HEK293 (cell line): ENCODE data around the gene SOX6.

ENCODE experiments used
- CTCF ChIA-PET: fragments of 350-600 bp; formaldehyde crosslinking; extraction: SDS; loops from one replicate; lab custom pipeline; 2021; ENCODE audit warnings: antibody characterized with exemption; lab: Yijun Ruan, JAX
- POLR2A ChIA-PET: fragments of 300-600 bp; formaldehyde crosslinking; extraction: SDS; loops from one replicate; lab custom pipeline; 2020; ENCODE audit warnings: antibody characterized with exemption, inconsistent platforms; lab: Yijun Ruan, JAX
- H3K27ac ChIP-seq: fragments of 200-500 bp; sonication (Bioruptor generic); 2 replicates; pipeline ENCODE4 v1.5.1; 2014; ENCODE audit warnings: low read depth, low read length, control low read depth, inconsistent platforms; ENCODE audit errors: extremely low read depth
- H3K36me3 ChIP-seq, 2 experiments: fragments of 200-500 bp in 1 of 2; sonication (Bioruptor generic) in 1 of 2; 1 replicate in 1 of 2; 2 replicates in 1 of 2; pipeline ENCODE4 v1.5.1; 2014 to 2017; ENCODE audit warnings: inconsistent platforms in 2 of 2, low read length in 2 of 2; ENCODE audit not compliant: control insufficient read depth in 2 of 2, insufficient read depth in 1 of 2
- H3K4me1 ChIP-seq: fragments of 200-500 bp; sonication (Bioruptor generic); 2 replicates; pipeline ENCODE4 v1.5.1; 2014; ENCODE audit warnings: mild to moderate bottlenecking, low read length, inconsistent platforms; ENCODE audit not compliant: control insufficient read depth, insufficient read depth
- H3K4me3 ChIP-seq: 2 replicates; pipeline ENCODE4 v1.5.1; 2011; ENCODE audit warnings: low read depth, mild to moderate bottlenecking, control low read depth, low read length, moderate library complexity
- H3K9me3 ChIP-seq: fragments of 200-500 bp; sonication (Bioruptor generic); 2 replicates; pipeline ENCODE4 v1.5.1; 2014; ENCODE audit warnings: low read depth, low read length, inconsistent platforms; ENCODE audit not compliant: control insufficient read depth, insufficient read depth
- GLI4 ChIP-seq: fragments of 450-650 bp; formaldehyde crosslinking; IDR thresholded peaks from 2 replicates; pipeline ENCODE4 v1.5.1; 2016; ENCODE audit warnings: missing biosample characterization, missing genetic modification characterization
- KLF9 ChIP-seq: fragments of 450-650 bp; formaldehyde crosslinking; IDR thresholded peaks from 2 replicates; pipeline ENCODE4 v1.5.1; 2016; ENCODE audit warnings: missing biosample characterization, missing genetic modification characterization, low read depth
- SCRT1 ChIP-seq: fragments of 450-650 bp; formaldehyde crosslinking; IDR thresholded peaks from 2 replicates; pipeline ENCODE4 v1.5.1; 2016; ENCODE audit warnings: missing biosample characterization, missing genetic modification characterization, borderline replicate concordance
- SP2 ChIP-seq: fragments of 450-650 bp; formaldehyde crosslinking; IDR thresholded peaks from 2 replicates; pipeline ENCODE4 v1.5.1; 2016; ENCODE audit warnings: missing biosample characterization, missing genetic modification characterization
- SP3 ChIP-seq: fragments of 450-650 bp; formaldehyde crosslinking; IDR thresholded peaks from 2 replicates; pipeline ENCODE4 v1.5.1; 2016; ENCODE audit warnings: missing biosample characterization, missing genetic modification characterization
- TRIM28 ChIP-seq: IDR thresholded peaks from 2 replicates; pipeline ENCODE4 v1.6.1; 2011; ENCODE audit warnings: low read length, control low read depth, borderline replicate concordance
- WT1 ChIP-seq: fragments of 450-650 bp; formaldehyde crosslinking; IDR thresholded peaks from 2 replicates; pipeline ENCODE4 v1.5.1; 2016; ENCODE audit warnings: missing biosample characterization, missing genetic modification characterization
- ZBTB10 ChIP-seq: fragments of 450-650 bp; formaldehyde crosslinking; IDR thresholded peaks from 2 replicates; pipeline ENCODE4 v1.5.1; 2016; ENCODE audit warnings: missing biosample characterization, missing genetic modification characterization
- ZNF10 ChIP-seq: fragments of 450-650 bp; formaldehyde crosslinking; IDR thresholded peaks from 2 replicates; pipeline ENCODE4 v1.5.1; 2017; ENCODE audit warnings: missing biosample characterization, missing genetic modification characterization
- ZNF140 ChIP-seq: fragments of 450-650 bp; formaldehyde crosslinking; IDR thresholded peaks from 2 replicates; pipeline ENCODE4 v1.5.1; 2016; ENCODE audit warnings: missing biosample characterization, missing genetic modification characterization
- ZNF155 ChIP-seq: fragments of 450-650 bp; formaldehyde crosslinking; IDR thresholded peaks from 2 replicates; pipeline ENCODE4 v1.5.1; 2016; ENCODE audit warnings: missing biosample characterization, missing genetic modification characterization
- ZNF157 ChIP-seq: fragments of 450-650 bp; formaldehyde crosslinking; IDR thresholded peaks from 2 replicates; pipeline ENCODE4 v1.5.1; 2016; ENCODE audit warnings: missing biosample characterization, missing genetic modification characterization
- ZNF362 ChIP-seq: fragments of 450-650 bp; formaldehyde crosslinking; IDR thresholded peaks from 2 replicates; pipeline ENCODE4 v1.5.1; 2016; ENCODE audit warnings: missing biosample characterization, missing genetic modification characterization
- ZNF416 ChIP-seq: fragments of 450-650 bp; formaldehyde crosslinking; IDR thresholded peaks from 2 replicates; pipeline ENCODE4 v1.5.1; 2016; ENCODE audit warnings: missing biosample characterization, missing genetic modification characterization
- ZNF510 ChIP-seq: fragments of 450-650 bp; formaldehyde crosslinking; IDR thresholded peaks from 2 replicates; pipeline ENCODE4 v1.5.1; 2018; ENCODE audit warnings: mild to moderate bottlenecking, missing genetic modification characterization, missing biosample characterization; ENCODE audit not compliant: insufficient replicate concordance
- ZNF571 ChIP-seq: fragments of 450-650 bp; formaldehyde crosslinking; IDR thresholded peaks from 2 replicates; pipeline ENCODE4 v1.5.0; 2017; ENCODE audit warnings: missing biosample characterization, missing genetic modification characterization
- ZNF624 ChIP-seq: fragments of 450-650 bp; formaldehyde crosslinking; IDR thresholded peaks from 2 replicates; pipeline ENCODE4 v1.5.1; 2017; ENCODE audit warnings: missing biosample characterization, missing genetic modification characterization
- ZNF776 ChIP-seq: fragments of 450-650 bp; formaldehyde crosslinking; IDR thresholded peaks from 2 replicates; pipeline ENCODE4 v1.5.0; 2017; ENCODE audit warnings: missing biosample characterization, missing genetic modification characterization, borderline replicate concordance
- TF ChIP-seq, protein P1 (sequence below): fragments of 450-650 bp; IDR thresholded peaks from 2 replicates; pipeline ENCODE4 v1.5.1; 2018; ENCODE audit warnings: missing biosample characterization, mild to moderate bottlenecking, missing genetic modification characterization
- TF ChIP-seq, protein P2 (sequence below): fragments of 450-650 bp; formaldehyde crosslinking; optimal IDR thresholded peaks from 2 replicates; pipeline ENCODE3; 2016; ENCODE audit warnings: missing biosample characterization, mild to moderate bottlenecking, missing genetic modification characterization
- TF ChIP-seq, protein P3 (sequence below): fragments of 450-650 bp; formaldehyde crosslinking; IDR thresholded peaks from 2 replicates; pipeline ENCODE4 v1.5.1; 2016; ENCODE audit warnings: missing biosample characterization, missing genetic modification characterization

SOX6 gene

DNA sequence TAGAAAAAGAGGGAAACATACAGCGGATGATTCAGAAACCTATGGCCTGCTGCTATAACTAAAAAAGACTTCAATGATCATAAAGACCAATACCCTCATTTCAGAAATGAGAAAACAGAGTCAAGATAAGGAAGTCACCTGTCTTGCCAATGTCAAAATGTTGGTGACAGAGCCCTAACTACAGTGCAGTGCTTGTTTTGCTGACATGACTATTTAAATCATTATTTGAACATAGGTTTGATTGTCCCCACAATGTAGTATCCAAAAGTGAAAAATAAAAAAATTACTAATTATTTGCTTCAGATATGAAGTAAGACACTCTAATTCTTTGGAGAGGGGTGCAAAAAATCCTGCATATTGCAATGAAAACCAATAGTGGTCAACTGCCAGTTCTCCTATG, 115.7 kb downstream of the SOX6 start:
- CTCF ChIA-PET = no interaction called here
- no peaks in the 10 kb centered on the region for H3K36me3 ChIP-seq

DNA sequence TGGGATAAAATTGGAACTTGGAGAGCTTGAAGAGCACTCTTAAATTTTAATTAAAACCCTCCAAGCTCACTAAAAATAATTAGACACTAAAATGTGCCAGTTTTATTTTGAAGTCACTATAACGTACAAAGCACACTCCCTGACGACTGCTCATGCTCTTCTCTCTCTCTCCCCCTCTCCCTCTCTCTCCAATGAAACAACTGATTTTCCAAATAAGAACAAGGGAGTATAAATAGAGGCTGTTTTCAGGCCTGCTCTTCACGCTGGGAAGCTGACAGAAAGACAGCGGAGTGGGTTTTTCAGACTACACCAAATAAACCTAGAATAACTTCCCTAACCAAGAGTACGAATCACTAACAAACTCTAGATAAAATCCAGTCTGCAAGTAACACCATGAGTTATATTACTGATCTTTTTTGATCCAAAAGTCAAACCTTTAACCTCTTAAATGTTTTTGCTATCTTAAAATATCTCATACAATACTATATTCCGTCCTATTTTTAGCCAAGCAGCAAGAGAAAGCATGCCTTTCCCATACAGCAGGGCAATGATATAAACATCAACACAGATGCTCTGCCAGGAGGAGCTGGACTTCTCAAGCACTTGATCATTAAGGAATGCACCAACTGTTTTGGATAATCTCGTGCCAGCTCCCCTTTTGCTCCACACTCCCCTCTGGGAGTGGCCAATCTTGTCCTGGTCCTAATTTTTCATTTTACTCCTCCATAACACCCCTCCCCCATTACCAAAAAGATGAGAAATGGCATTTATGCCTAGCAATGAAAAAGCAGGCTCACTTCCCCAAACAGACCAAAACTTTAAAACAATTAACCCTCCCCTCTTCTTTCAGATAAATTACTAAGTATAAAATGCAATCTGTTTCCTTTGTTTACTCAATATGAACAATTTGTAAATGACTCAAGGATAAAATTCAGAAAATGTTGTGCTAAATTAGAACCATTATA, 116.9 kb downstream of the SOX6 start:
- Histone ChIP-seq H3K4me1 (no peaks in the 10 kb centered on the region), H3K4me3 (no peak overlapping the region), H3K9me3 (no peaks in the 10 kb centered on the region), H3K36me3 (no peaks in the 10 kb centered on the region), H3K27ac (no peak overlapping the region)
- TF ChIP-seq ZNF571 (tag by site-specific recombination) (no peak), ZNF624 (tag by site-specific recombination) (no peak), SP2 (tag by site-specific recombination) (no peak), ZNF362 (tag by site-specific recombination) (no peak), ZNF140 (tag by site-specific recombination) (no peak), ZNF10 (tag by site-specific recombination) (no peak), TRIM28 (no peak), SCRT1 (tag by site-specific recombination) (no peak), GLI4 (tag by site-specific recombination) (no peak), WT1 (tag by site-specific recombination) (no peak), ZBTB10 (tag by site-specific recombination) (no peak), ZNF416 (tag by site-specific recombination) (no peak)
- ChIA-PET POLR2A (no interaction called here), CTCF (interaction anchor here (0.7 kb wide), 1 partner anchor 315 kb away, joined by 4 read pairs; no protein-coding TSS in a partner anchor)

More for the DNA sequence above, 115.7 kb downstream of the SOX6 start:
- Histone ChIP-seq H3K4me3 (no peak overlapping the region), H3K27ac (no peak overlapping the region), H3K4me1 (no peaks in the 10 kb centered on the region), H3K9me3 (no peaks in the 10 kb centered on the region)
- TF ChIP-seq KLF9 = no peak
- TF ChIP-seq, protein P1, sequence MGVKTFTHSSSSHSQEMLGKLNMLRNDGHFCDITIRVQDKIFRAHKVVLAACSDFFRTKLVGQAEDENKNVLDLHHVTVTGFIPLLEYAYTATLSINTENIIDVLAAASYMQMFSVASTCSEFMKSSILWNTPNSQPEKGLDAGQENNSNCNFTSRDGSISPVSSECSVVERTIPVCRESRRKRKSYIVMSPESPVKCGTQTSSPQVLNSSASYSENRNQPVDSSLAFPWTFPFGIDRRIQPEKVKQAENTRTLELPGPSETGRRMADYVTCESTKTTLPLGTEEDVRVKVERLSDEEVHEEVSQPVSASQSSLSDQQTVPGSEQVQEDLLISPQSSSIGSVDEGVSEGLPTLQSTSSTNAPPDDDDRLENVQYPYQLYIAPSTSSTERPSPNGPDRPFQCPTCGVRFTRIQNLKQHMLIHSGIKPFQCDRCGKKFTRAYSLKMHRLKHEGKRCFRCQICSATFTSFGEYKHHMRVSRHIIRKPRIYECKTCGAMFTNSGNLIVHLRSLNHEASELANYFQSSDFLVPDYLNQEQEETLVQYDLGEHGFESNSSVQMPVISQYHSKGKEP (tag by site-specific recombination) = no peak
- TF ChIP-seq, protein P2, sequence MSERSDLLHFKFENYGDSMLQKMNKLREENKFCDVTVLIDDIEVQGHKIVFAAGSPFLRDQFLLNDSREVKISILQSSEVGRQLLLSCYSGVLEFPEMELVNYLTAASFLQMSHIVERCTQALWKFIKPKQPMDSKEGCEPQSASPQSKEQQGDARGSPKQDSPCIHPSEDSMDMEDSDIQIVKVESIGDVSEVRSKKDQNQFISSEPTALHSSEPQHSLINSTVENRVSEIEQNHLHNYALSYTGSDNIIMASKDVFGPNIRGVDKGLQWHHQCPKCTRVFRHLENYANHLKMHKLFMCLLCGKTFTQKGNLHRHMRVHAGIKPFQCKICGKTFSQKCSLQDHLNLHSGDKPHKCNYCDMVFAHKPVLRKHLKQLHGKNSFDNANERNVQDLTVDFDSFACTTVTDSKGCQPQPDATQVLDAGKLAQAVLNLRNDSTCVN = no peak
- no peak for TF ChIP-seq ZNF776 (tag by site-specific recombination)
- TF ChIP-seq ZNF510 (tag by site-specific recombination) = no peak
- no peak for TF ChIP-seq SP3
- TF ChIP-seq, protein P3, sequence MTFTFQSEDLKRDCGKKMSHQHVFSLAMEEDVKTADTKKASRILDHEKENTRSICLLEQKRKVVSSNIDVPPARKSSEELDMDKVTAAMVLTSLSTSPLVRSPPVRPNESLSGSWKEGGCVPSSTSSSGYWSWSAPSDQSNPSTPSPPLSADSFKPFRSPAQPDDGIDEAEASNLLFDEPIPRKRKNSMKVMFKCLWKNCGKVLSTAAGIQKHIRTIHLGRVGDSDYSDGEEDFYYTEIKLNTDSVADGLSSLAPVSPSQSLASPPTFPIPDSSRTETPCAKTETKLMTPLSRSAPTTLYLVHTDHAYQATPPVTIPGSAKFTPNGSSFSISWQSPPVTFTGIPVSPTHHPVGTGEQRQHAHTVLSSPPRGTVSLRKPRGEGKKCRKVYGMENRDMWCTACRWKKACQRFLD (tag by site-specific recombination) = no peak
- TF ChIP-seq ZNF157 = no peak
- no peak for TF ChIP-seq ZNF155
- POLR2A ChIA-PET = no interaction called here
